HepG2 (cell line): ENCODE data around the gene VPS37D. TPM values are rescaled to one million over a fixed set of nuclear protein-coding genes. Genes with fewer than 3 reads are reported as not detected.

Experiments used
- CERS6 ChIP-seq: sonication (generic); formaldehyde crosslinking; IDR thresholded peaks from 2 replicates; pipeline ENCODE4 v1.5.0; 2020; ENCODE audit warnings: missing genetic modification reagents
- HMGXB3 ChIP-seq: sonication (generic); formaldehyde crosslinking; IDR thresholded peaks from 2 replicates; pipeline ENCODE4 v1.4.0; 2020; ENCODE audit warnings: missing genetic modification reagents, borderline replicate concordance
- IRF9 ChIP-seq: sonication (generic); formaldehyde crosslinking; IDR thresholded peaks from 2 replicates; pipeline ENCODE4 v1.8.0; 2022; ENCODE audit warnings: missing genetic modification reagents, mild to moderate bottlenecking, borderline replicate concordance
- POGZ ChIP-seq: sonication (generic); formaldehyde crosslinking; IDR thresholded peaks from 2 replicates; pipeline ENCODE4 v1.4.0; 2020; ENCODE audit warnings: mild to moderate bottlenecking, missing genetic modification reagents
- REPIN1 ChIP-seq: sonication (generic); formaldehyde crosslinking; IDR thresholded peaks from 2 replicates; pipeline ENCODE4 v1.8.0; 2022; ENCODE audit warnings: missing genetic modification reagents, low read depth, mild to moderate bottlenecking, borderline replicate concordance
- RNF2 ChIP-seq: fragments of 450-650 bp; conservative IDR thresholded peaks from 2 replicates; pipeline ENCODE4 v1.6.1; 2016; ENCODE audit warnings: low read depth
- TBX3 ChIP-seq: fragments of 450-650 bp; IDR thresholded peaks from 2 replicates; pipeline ENCODE4 v1.6.1; 2017; ENCODE audit warnings: antibody characterized with exemption, mild to moderate bottlenecking, inconsistent platforms, borderline replicate concordance
- ZBTB34 ChIP-seq: sonication (generic); formaldehyde crosslinking; IDR thresholded peaks from 2 replicates; pipeline ENCODE4 v1.8.0; 2022; ENCODE audit warnings: mild to moderate bottlenecking, missing genetic modification reagents
- ZBTB37 ChIP-seq: sonication (generic); formaldehyde crosslinking; IDR thresholded peaks from 2 replicates; pipeline ENCODE4 v1.4.0; 2020; ENCODE audit warnings: mild to moderate bottlenecking, missing genetic modification reagents
- ZBTB7B ChIP-seq: sonication (generic); formaldehyde crosslinking; IDR thresholded peaks from 2 replicates; pipeline ENCODE4 v1.4.0; 2020; ENCODE audit warnings: missing genetic modification reagents
- ZNF160 ChIP-seq: sonication (generic); formaldehyde crosslinking; IDR thresholded peaks from 2 replicates; pipeline ENCODE4 v1.8.0; 2022; ENCODE audit warnings: mild to moderate bottlenecking, inconsistent platforms, missing genetic modification reagents
- ZNF230 ChIP-seq: sonication (generic); formaldehyde crosslinking; IDR thresholded peaks from 2 replicates; pipeline ENCODE4 v1.4.0; 2020; ENCODE audit warnings: mild to moderate bottlenecking, missing genetic modification reagents
- ZNF713 ChIP-seq: sonication (generic); formaldehyde crosslinking; IDR thresholded peaks from 2 replicates; pipeline ENCODE4 v1.4.0; 2020; ENCODE audit warnings: mild to moderate bottlenecking, missing genetic modification reagents
- ZNF800 ChIP-seq: sonication (generic); formaldehyde crosslinking; IDR thresholded peaks from 2 replicates; pipeline ENCODE4 v1.4.0; 2020; ENCODE audit warnings: missing genetic modification reagents
- ZNF816 ChIP-seq: sonication (generic); formaldehyde crosslinking; IDR thresholded peaks from 2 replicates; pipeline ENCODE4 v1.8.0; 2022; ENCODE audit warnings: missing genetic modification reagents, mild to moderate bottlenecking, borderline replicate concordance
- ZSCAN20 ChIP-seq: sonication (generic); formaldehyde crosslinking; IDR thresholded peaks from 2 replicates; pipeline ENCODE4 v1.4.0; 2020; ENCODE audit warnings: missing genetic modification reagents, mild to moderate bottlenecking, borderline replicate concordance
- polyA plus RNA-seq, 8 experiments: library from polyadenylated mRNA; depleted of rRNA in 3 of 8; stranded (reverse) in 7 of 8; unstranded in 1 of 8; fragments of >200 nt; fragmentation: Illumina TruSeq in 4 of 8; extraction: Trizol in 4 of 8; gene quantifications; 2 replicates each; pipeline versions ENCODE4 v1.2.1 to v1.2.3, GENCODE V29; 2011 to 2016; ENCODE audit warnings: low read depth in 4 of 8, missing spikeins in 1 of 8, mixed read lengths in 1 of 8; ENCODE audit not compliant: insufficient read depth in 1 of 8
- total RNA-seq, 5 experiments: library from RNA; depleted of rRNA; stranded (reverse); fragments of >200 nt; fragmentation: Illumina TruSeq; extraction: Trizol; gene quantifications; 2 replicates each; pipeline ENCODE4 v1.2.3, GENCODE V29; 2016; ENCODE audit warnings: low read depth in 1 of 5

Gene VPS37D
- total and polyA plus RNA-seq, 2 of the 13 experiments (the other 11 are each of a cell fraction or from before 2014, with no cell fraction given) = 3.8 to 6.3 TPM

- TF ChIP-seq HMGXB3 = no peak
- TF ChIP-seq ZNF816 (CRISPR knock-in tag) = no peak
- no peak for TF ChIP-seq ZBTB7B (CRISPR knock-in tag)
- TF ChIP-seq ZNF713 = no peak
- no peak for TF ChIP-seq CERS6 (CRISPR knock-in tag)
- no peak for TF ChIP-seq ZBTB37
- peak; percentile 50; the same call in 1 of the 2 replicates for TF ChIP-seq IRF9 (CRISPR knock-in tag)
- TF ChIP-seq RNF2 = 0 out of 2 replicates have a peak, but pooled peaks have one; percentile 53
- TF ChIP-seq ZNF160 (CRISPR knock-in tag) = no peak
- TF ChIP-seq ZSCAN20 (CRISPR knock-in tag) = peak; percentile 79; the same call in 1 of the 2 replicates
- TF ChIP-seq ZNF230 (CRISPR knock-in tag) = 0 out of 2 replicates have a peak, but pooled peaks have one; percentile 30
- no peak for TF ChIP-seq ZBTB34 (CRISPR knock-in tag)
- TF ChIP-seq ZNF800 = no peak; the same call in 1 of the 2 replicates
- TF ChIP-seq TBX3 = no peak
- TF ChIP-seq REPIN1 (CRISPR knock-in tag) = no peak; the same call in 1 of the 2 replicates
- peak; percentile 47; the same call in 1 of the 2 replicates for TF ChIP-seq POGZ (CRISPR knock-in tag)
These were observed 43.6 kb upstream of the VPS37D start, which contains the start of gene MLXIPL (continued) for GRCh38 chr7:73623798-73624668.
